DOHH2 (cell line): ENCODE data around the gene HOXA6.
A peak's percentile ranks its signal among the peaks of the same experiment; 100 is the strongest.

Source experiments
- H3F3A ChIP-seq: fragments of 200-600 bp; sonication (generic), shearing (Covaris generic); 2 replicates; pipeline ENCODE4 v1.6.0; 2016; ENCODE audit warnings: antibody characterized with exemption, mild to moderate bottlenecking; ENCODE audit not compliant: control insufficient read depth, insufficient read depth
- H3K27ac ChIP-seq: fragments of 200-600 bp; sonication (generic); 2 replicates; pipeline ENCODE4 v1.5.1; 2014; ENCODE audit warnings: low read depth, mild to moderate bottlenecking, low read length, moderate library complexity
- H3K27me3 ChIP-seq: fragments of 200-600 bp; sonication (generic); 2 replicates; pipeline ENCODE4 v1.6.1; 2014; ENCODE audit warnings: mild to moderate bottlenecking, low read length, mixed read lengths; ENCODE audit not compliant: control insufficient read depth
- H3K36me3 ChIP-seq: fragments of 200-600 bp; sonication (generic); 2 replicates; pipeline ENCODE4 v1.6.1; 2014; ENCODE audit warnings: mild to moderate bottlenecking, low read length, moderate library complexity, mixed read lengths; ENCODE audit not compliant: control insufficient read depth
- H3K4me1 ChIP-seq: fragments of 200-600 bp; sonication (generic); 2 replicates; pipeline ENCODE4 v1.6.1; 2014; ENCODE audit warnings: mild to moderate bottlenecking, low read length, mixed read lengths; ENCODE audit not compliant: control insufficient read depth
- H3K4me2 ChIP-seq: fragments of 200-600 bp; sonication (generic); 2 replicates; pipeline ENCODE4 v1.6.0; 2014; ENCODE audit warnings: mild to moderate bottlenecking, low read length, moderate library complexity
- H3K4me3 ChIP-seq: fragments of 200-600 bp; sonication (generic); 2 replicates; pipeline ENCODE4 v1.5.1; 2014; ENCODE audit warnings: mild to moderate bottlenecking, low read length, mixed read lengths
- H3K79me2 ChIP-seq: fragments of 200-600 bp; sonication (generic); 2 replicates; pipeline ENCODE4 v1.6.1; 2014; ENCODE audit warnings: mild to moderate bottlenecking, low read length, mixed read lengths; ENCODE audit not compliant: control insufficient read depth
- H3K9me2 ChIP-seq: fragments of 200-600 bp; sonication (generic); replicated peaks from 2 replicates; pipeline ENCODE4 v1.6.1; 2014; ENCODE audit warnings: mild to moderate bottlenecking, low read length, mixed read lengths; ENCODE audit not compliant: control insufficient read depth
- H3K9me3 ChIP-seq: fragments of 200-600 bp; sonication (generic); 2 replicates; pipeline ENCODE4 v1.6.1; 2014; ENCODE audit warnings: antibody characterized with exemption, low read length, mixed read lengths; ENCODE audit not compliant: control insufficient read depth, insufficient read depth
- H4K20me1 ChIP-seq: fragments of 200-600 bp; sonication (generic); 2 replicates; pipeline ENCODE4 v1.6.0; 2014; ENCODE audit warnings: low read depth, mild to moderate bottlenecking, antibody characterized with exemption, low read length, moderate library complexity; ENCODE audit not compliant: control insufficient read depth, insufficient read depth
- CTCF ChIP-seq: fragments of 200-600 bp; sonication (generic); IDR thresholded peaks from one replicate; pipeline ENCODE4 v1.5.1; 2014; ENCODE audit warnings: antibody characterized with exemption, mild to moderate bottlenecking, low read depth, low read length; ENCODE audit not compliant: poor library complexity, severe bottlenecking
- EZH2phosphoT487 ChIP-seq: fragments of 200-600 bp; sonication (generic); IDR thresholded peaks from 2 replicates; pipeline ENCODE4 v1.6.1; 2017; ENCODE audit warnings: borderline replicate concordance, mild to moderate bottlenecking, antibody characterized with exemption, low read length, moderate library complexity, mixed read lengths

HOXA6 gene

GRCh38 chr7:27160546-27161213 lies 13.1 kb upstream of the HOXA6 start:
- Histone ChIP-seq H3K9me2 (no peaks in the 10 kb centered on the region), H3K4me2 (peak overlapping the region; percentile 93), H3K4me3 (peak overlapping the region; percentile 80), H3F3A (no peaks in the 10 kb centered on the region; the same call in 1 of the 2 replicates), H3K27me3 (peaks cover 59% of the 10 kb centered on the region), H3K9me3 (no peaks in the 10 kb centered on the region), H3K4me1 (peaks cover 20% of the 10 kb centered on the region), H3K36me3 (no peaks in the 10 kb centered on the region), H3K79me2 (no peaks in the 10 kb centered on the region), H3K27ac (no peak overlapping the region), H4K20me1 (no peaks in the 10 kb centered on the region)
- TF ChIP-seq CTCF = peak; percentile 100
- TF ChIP-seq EZH2phosphoT487 = peak; percentile 84; the same call in 1 of the 2 replicates

GRCh38 chr7:27160145-27160545 lies 12.6 kb upstream of the HOXA6 start:
- H3K9me2 ChIP-seq = no peaks in the 10 kb centered on the region
- H3K4me3 ChIP-seq = peak overlapping the region; percentile 80
- no peaks in the 10 kb centered on the region; the same call in 1 of the 2 replicates for H3F3A ChIP-seq
- peaks cover 65% of the 10 kb centered on the region for H3K27me3 ChIP-seq
- H4K20me1 ChIP-seq = no peaks in the 10 kb centered on the region
- peak overlapping the region; percentile 93 for H3K4me2 ChIP-seq
- no peak overlapping the region for H3K27ac ChIP-seq
- peaks cover 20% of the 10 kb centered on the region for H3K4me1 ChIP-seq
- no peaks in the 10 kb centered on the region for H3K9me3 ChIP-seq
- H3K79me2 ChIP-seq = no peaks in the 10 kb centered on the region
- H3K36me3 ChIP-seq = no peaks in the 10 kb centered on the region
- TF ChIP-seq CTCF (no peak), EZH2phosphoT487 (no peak)

- H3K27me3 ChIP-seq = peaks cover 66% of the 10 kb centered on the region
Observed at GRCh38 chr7:27159266-27160144, 11.9 kb upstream of the HOXA6 start.

More at GRCh38 chr7:27159266-27160144, 11.9 kb upstream of the HOXA6 start:
- Histone ChIP-seq H3K9me2 (no peaks in the 10 kb centered on the region), H3K9me3 (no peaks in the 10 kb centered on the region), H3K27ac (no peak overlapping the region), H3K4me3 (peak overlapping the region; percentile 80; the same call in 1 of the 2 replicates), H4K20me1 (no peaks in the 10 kb centered on the region), H3F3A (no peaks in the 10 kb centered on the region; the same call in 1 of the 2 replicates), H3K4me1 (peaks cover 24% of the 10 kb centered on the region), H3K4me2 (peak overlapping the region; percentile 93; the same call in 1 of the 2 replicates), H3K36me3 (no peaks in the 10 kb centered on the region), H3K79me2 (no peaks in the 10 kb centered on the region)
- TF ChIP-seq CTCF = no peak
- no peak for TF ChIP-seq EZH2phosphoT487
